GM18508 (cell line): ENCODE data around the gene ITSN1.
"Not testable (repeated sequence)": the region's sequence is repeated elsewhere in the genome, so short reads cannot be mapped to it uniquely, and the experiment has no call there.

Experiments
- ATAC-seq: cut with Tn5 transposase; IDR thresholded peaks from one replicate; pipeline ENCODE4 v1.9.1; 2021; ENCODE audit warnings: moderate number of reproducible peaks; ENCODE audit not compliant: insufficient read depth, unreplicated experiment

The ITSN1 gene

GRCh38 chr21:33762803-33763581 is 120.7 kb downstream of the ITSN1 start:
- ATAC-seq = no peak

DNA sequence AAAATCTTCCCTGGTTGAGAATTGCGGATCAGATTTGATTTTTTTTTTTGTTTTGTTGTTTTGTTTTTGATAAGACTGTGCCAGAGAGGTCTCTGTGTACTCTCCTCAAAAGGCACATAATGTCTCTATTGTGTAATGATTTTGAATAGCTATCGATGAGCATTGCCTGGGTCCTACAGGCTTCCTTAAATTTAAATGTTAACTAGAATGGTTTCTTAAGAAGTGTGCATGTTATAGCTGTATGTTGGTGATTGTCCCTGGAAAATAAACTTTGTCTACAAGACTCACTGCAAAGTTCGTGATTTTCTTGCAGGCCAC is 121.2 kb downstream of the ITSN1 start:
- ATAC-seq = no peak

DNA sequence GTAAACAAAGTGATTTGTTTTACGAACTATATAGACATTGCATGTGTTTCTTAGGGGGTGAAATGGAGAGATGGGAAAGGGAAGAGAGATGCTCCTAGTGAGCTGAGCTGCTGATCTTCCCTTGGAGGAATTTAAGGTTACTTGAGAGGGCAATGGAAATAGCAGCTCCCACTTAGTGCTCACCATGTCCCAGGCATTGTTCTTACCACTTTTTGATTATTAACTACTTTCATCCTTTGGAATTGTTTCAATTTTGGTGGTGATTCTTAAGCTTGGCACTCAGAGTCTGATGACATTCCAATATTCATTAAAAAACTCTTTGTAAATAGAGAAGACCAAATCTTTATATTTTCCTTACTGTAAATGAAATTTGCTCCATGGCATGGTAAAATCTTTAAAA is 124.9 kb downstream of the ITSN1 start:
- no peak for ATAC-seq

DNA sequence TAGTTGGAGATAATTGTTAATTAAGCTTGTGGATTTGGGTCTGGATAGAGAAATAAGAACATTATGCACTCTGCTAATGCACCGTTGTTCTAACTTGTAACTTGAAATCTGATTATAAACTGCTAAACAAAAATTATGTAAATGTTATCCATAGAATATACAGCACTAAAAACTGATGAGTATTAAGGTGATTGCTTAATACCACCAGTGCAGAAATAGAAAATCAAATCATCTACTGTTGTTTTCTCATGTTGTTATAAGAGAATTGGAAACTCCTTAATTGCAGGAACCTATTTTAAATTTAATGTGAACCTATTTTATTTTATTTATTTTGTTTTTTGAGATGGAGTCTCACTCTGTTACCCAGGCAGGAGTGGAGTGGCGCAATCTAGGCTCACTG is 125.7 kb downstream of the ITSN1 start:
- ATAC-seq = no peak

DNA sequence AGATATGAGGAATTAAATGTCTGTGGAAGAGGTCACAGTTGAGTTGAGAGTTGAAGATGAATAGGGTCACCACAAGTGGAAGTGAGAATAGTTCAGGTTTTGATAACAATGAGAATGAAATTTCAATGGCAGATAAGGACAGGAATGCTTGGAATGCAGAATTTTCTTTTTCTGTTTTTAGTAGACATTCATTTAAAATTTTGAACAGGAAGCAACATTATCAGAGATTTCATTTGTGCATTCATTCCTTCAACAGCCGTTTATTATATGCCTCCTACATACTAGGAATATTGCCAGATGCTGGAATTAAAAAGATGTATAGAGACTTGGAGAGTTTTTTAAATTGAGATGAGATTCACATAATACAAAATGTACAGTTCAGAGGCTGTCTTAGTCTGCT is 126.8 kb downstream of the ITSN1 start:
- no peak for ATAC-seq

- ATAC-seq = no peak
These were observed 128.2 kb downstream of the ITSN1 start for GRCh38 chr21:33770542-33770941.

DNA sequence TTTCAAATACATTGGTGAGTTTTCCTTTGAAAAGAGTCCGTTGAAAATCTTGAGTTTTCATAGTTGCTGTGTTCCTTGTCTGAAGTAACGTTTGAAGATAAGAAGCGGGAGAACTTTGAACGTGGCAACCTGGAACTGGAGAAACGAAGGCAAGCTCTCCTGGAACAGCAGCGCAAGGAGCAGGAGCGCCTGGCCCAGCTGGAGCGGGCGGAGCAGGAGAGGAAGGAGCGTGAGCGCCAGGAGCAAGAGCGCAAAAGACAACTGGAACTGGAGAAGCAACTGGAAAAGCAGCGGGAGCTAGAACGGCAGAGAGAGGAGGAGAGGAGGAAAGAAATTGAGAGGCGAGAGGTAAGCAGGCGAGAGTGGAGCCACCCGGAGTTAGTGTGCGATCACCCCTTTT is 129.7 kb downstream of the ITSN1 start:
- ATAC-seq = no peak

GRCh38 chr21:33774551-33774950 is 132.2 kb downstream of the ITSN1 start:
- no peak for ATAC-seq

DNA sequence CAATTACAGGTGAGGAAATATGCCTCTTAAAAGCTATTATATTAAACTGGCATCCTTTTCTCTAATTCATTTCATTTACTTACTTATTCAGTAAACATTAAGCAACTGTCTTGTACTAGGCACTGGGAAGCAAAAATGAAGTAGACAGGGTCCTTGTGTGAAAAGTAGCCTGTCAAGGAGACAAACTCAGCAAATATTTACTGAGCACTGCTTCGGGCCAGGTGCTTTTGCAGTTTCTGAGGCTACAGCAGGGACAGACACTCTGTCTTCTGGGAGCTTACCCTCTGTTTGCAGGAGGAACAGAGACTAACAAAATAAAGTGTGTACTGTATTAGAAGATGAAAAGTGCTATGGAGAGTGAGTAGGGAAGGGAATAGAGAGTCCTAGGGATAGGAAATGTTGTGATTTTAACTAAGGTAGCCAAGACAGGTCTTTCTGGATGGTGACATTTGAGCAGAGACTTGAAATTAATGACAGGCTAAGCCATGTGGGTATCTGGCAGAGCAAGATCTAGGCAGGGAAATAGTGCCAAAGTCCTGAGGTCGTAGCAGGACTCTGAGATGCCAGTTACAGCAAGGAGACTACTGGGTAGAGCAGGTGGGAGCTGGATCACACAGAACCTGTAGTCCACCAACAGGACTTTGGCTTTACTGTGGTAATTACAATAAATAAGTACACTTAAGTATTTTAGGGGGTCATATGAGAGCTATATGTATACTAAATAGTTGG is 133.0 kb downstream of the ITSN1 start:
- no peak for ATAC-seq

- no peak for ATAC-seq
These were observed 138.3 kb downstream of the ITSN1 start for GRCh38 chr21:33780631-33781030.

DNA sequence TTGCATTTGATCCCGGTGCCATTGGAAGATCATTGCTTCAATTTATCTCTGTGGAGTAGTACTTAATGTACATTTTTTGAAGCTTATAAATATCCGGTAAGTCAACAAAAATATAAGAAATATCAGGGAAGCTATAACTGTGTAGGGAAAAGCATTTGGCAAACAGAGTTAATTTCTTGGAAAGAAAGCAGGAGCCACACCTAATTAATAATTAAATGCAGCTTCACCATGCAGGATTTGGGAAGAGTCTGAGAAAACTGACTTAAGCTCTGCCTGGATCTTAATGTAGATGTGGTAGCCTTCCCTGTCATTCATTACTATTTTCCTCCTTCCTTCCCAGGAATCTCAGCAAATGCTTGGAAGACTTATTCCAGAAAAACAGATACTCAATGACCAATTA is 138.8 kb downstream of the ITSN1 start:
- no peak for ATAC-seq

- ATAC-seq = no peak
These were observed 141.1 kb downstream of the ITSN1 start for GRCh38 chr21:33783187-33783979.

- no peak for ATAC-seq
These were observed 145.1 kb downstream of the ITSN1 start for GRCh38 chr21:33787431-33787830.

DNA sequence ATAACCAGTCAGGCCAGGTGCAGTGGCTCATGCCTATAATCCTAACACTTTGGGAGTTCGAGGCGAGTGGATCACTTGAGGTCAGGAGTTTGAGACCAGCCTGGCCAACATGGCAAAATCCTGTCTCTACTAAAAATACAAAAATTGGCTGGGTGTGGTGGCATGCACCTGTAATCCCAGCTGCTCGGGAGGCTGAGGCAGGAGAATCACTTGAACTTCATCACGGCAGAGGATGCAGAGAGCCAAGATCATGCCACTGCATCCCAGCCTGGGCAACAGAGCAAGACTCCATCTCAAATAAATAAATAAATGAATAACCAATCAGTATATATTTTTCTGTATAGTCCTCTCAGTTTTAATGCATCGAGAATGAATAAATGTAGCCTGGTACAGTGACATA is 146.1 kb downstream of the ITSN1 start:
- not testable (repeated sequence) for ATAC-seq

DNA sequence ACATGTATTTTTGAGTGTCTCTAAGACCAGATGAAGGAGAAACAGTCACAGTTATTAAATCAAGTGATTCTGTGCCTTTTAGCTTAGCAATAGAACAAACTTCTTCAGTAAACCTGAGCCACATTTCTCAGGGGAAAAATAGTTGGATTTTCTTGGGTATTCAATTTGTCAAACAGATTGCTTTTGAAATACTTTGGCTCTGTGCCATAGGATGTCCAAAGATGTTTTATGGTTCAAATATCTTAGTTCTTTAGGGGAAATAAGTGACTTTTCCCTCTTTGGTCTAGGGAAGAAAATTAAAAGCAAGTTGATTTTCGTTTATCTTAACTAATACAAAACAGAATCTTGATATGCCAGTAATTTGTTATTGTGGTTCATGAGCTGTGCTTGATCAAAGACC is 147.4 kb downstream of the ITSN1 start:
- ATAC-seq = no peak

DNA sequence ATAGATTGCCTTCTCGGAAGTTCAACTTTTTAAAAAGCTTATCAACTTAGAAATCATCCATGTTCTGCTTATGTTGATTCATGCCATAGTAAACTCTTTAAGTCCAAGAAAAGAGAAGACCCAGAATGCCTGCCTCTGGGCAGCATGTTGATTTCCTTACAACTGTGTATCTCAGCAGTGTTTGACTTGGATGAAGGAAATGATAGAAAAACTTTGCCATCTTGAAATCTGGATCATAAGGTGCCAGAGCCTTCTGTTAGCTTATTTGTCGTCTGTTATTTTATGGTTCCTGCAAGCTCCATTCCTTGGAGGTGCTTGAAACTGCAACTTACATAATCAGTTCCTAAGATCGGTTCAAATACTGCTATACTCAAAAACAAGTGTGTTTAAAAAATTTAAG is 148.8 kb downstream of the ITSN1 start:
- ATAC-seq = no peak

DNA sequence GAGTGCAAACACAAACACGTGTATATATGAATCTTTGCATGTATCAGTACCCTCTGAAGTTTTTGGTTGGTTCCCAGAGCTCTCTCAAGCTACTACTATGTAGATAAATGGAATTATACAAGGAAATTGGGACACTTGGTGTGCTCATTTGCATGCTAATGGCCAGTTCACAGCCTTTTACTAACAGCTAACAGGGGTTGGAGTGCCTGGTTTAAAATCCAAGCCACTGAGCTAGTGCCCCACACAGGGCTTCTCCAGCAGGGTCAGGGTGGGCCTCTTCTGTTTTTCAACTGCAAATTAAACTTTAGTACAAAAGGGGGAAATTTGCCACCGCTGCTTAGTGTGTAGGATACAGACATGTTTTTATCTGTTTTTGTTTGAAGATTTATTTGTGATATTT is 152.3 kb downstream of the ITSN1 start:
- no peak for ATAC-seq

- no peak for ATAC-seq
These were observed 155.3 kb downstream of the ITSN1 start for GRCh38 chr21:33797565-33797964.

GRCh38 chr21:33799378-33800090 is 157.2 kb downstream of the ITSN1 start:
- ATAC-seq = no peak

DNA sequence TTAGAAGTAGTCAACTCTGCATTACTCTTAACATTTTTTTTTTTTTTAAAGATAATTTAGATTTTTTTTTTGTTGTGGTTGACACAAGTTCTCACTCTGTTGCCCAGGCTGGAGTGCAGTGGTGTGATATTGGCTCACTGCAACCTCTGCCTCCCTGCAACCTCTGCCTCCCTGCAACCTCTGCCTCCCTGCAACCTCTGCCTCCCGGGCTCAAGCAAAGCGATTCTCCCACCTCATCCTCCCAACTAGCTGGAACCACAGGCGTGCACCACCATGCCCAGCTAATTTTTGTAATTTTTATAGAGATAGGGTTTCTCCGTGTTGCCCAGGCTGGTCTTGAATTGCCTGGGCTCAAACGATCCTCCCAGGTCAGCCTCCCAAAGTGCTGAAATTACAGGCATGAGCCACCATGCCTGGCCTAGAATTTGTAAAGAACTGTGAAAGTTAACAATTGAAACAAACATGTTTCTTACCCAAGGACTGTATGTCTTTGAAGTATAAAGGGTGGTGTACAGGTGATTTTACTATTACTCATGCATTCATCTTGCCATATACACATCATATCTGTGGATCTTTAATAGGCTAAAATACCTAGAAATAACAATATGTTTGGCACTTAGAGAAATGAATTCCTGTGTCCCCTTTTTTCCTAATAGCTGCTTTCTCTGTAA is 158.6 kb downstream of the ITSN1 start:
- ATAC-seq = no peak
